LNCAP (cell line): Measurements from ENCODE around the gene SPG21.

Experiments used
- CTCF ChIP-seq: fragments of 450-650 bp; IDR thresholded peaks from 2 replicates; pipeline ENCODE4 v1.5.1; 2017; ENCODE audit warnings: mild to moderate bottlenecking

Gene SPG21

GRCh38 chr15:64987136-64987535 is 2.6 kb downstream of the SPG21 start:
- TF ChIP-seq CTCF: no peak

- TF ChIP-seq CTCF: no peak
Measured at GRCh38 chr15:64985366-64986033, 4.2 kb downstream of the SPG21 start.

- TF ChIP-seq CTCF: no peak
Measured at GRCh38 chr15:64982472-64982871, 7.2 kb downstream of the SPG21 start.

- TF ChIP-seq CTCF: no peak
Measured at GRCh38 chr15:64981812-64982431, 7.8 kb downstream of the SPG21 start.

- no peak for TF ChIP-seq CTCF
Measured at GRCh38 chr15:64979252-64979710, 10.4 kb downstream of the SPG21 start.

GRCh38 chr15:64975390-64975789 is 14.3 kb downstream of the SPG21 start:
- no peak for TF ChIP-seq CTCF

GRCh38 chr15:64970698-64971097 is 19.0 kb downstream of the SPG21 start:
- no peak for TF ChIP-seq CTCF
